Measurements from ENCODE around the gene STXBP6. TPM values are rescaled to one million over a fixed set of nuclear protein-coding genes. Genes with fewer than 3 reads are reported as not detected.

Gene STXBP6
- total RNA-seq, 1 donor from 2014 or later, result 27.1 TPM

GRCh38 chr14:24889843-24890242 is 160.1 kb downstream of the STXBP6 start:
- H3K9me3 Mint-ChIP-seq (ENCODE audit: unreplicated experiment), result peaks cover 2% of the 10 kb centered on the region
- Histone ChIP-seq H4K20me1 (ENCODE audit: insufficient read depth, low read length) (no peaks in the 10 kb centered on the region), H3K79me2 (ENCODE audit: insufficient read depth, low read length) (no peaks in the 10 kb centered on the region), H3K9me3 (ENCODE audit: insufficient read depth, low read depth, low read length) (no peaks in the 10 kb centered on the region), H3K27me3 (ENCODE audit: insufficient read depth, low read length) (no peaks in the 10 kb centered on the region), H3K4me1 (ENCODE audit: insufficient read depth, low read length) (peaks cover 5% of the 10 kb centered on the region), H3K4me3 (ENCODE audit: insufficient read depth, low read depth, low read length) (no peak overlapping the region), H2AFZ (ENCODE audit: low read depth, low read length) (no peak overlapping the region), H3K9ac (ENCODE audit: low read length) (no peak overlapping the region), H3K36me3 (ENCODE audit: insufficient read depth, low read length) (no peaks in the 10 kb centered on the region), H3K27ac (ENCODE audit: low read depth, low read length) (no peak overlapping the region), H3K4me2 (ENCODE audit: low read length) (no peak overlapping the region)
- H3K4me1 Mint-ChIP-seq (ENCODE audit: low read depth, unreplicated experiment), result peaks cover 16% of the 10 kb centered on the region
- no peak overlapping the region for H3K4me3 Mint-ChIP-seq (ENCODE audit: unreplicated experiment)
- no peak overlapping the region for H3K27ac Mint-ChIP-seq (ENCODE audit: unreplicated experiment)
- peak; percentile 61 for DNase-seq (ENCODE audit: low read depth)
- H3K36me3 Mint-ChIP-seq (ENCODE audit: low read depth, unreplicated experiment), result peaks cover 6% of the 10 kb centered on the region
- no peaks in the 10 kb centered on the region for H3K27me3 Mint-ChIP-seq (ENCODE audit: low read depth, unreplicated experiment)
- TF ChIP-seq, protein P1, sequence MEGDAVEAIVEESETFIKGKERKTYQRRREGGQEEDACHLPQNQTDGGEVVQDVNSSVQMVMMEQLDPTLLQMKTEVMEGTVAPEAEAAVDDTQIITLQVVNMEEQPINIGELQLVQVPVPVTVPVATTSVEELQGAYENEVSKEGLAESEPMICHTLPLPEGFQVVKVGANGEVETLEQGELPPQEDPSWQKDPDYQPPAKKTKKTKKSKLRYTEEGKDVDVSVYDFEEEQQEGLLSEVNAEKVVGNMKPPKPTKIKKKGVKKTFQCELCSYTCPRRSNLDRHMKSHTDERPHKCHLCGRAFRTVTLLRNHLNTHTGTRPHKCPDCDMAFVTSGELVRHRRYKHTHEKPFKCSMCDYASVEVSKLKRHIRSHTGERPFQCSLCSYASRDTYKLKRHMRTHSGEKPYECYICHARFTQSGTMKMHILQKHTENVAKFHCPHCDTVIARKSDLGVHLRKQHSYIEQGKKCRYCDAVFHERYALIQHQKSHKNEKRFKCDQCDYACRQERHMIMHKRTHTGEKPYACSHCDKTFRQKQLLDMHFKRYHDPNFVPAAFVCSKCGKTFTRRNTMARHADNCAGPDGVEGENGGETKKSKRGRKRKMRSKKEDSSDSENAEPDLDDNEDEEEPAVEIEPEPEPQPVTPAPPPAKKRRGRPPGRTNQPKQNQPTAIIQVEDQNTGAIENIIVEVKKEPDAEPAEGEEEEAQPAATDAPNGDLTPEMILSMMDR (IDR thresholded peaks at IDR 0.05; ENCODE audit: insufficient read depth, low read depth, low read length), result no peak
- TF ChIP-seq EZH2 (IDR thresholded peaks at IDR 0.05; ENCODE audit: insufficient read depth, low read length), result no peak
- no peak for FAIRE-seq

- no peaks in the 10 kb centered on the region for H3K36me3 ChIP-seq (ENCODE audit: insufficient read depth, low read length)
- peaks cover 5% of the 10 kb centered on the region for H3K4me1 ChIP-seq (ENCODE audit: insufficient read depth, low read length)
- H2AFZ ChIP-seq (ENCODE audit: low read depth, low read length), result no peak overlapping the region
- no peak for FAIRE-seq
- H3K9me3 ChIP-seq (ENCODE audit: insufficient read depth, low read depth, low read length), result no peaks in the 10 kb centered on the region
- no peaks in the 10 kb centered on the region for H3K27me3 ChIP-seq (ENCODE audit: insufficient read depth, low read length)
- no peak overlapping the region for H3K9ac ChIP-seq (ENCODE audit: low read length)
- Mint-ChIP-seq H3K36me3 (ENCODE audit: low read depth, unreplicated experiment) (peaks cover 6% of the 10 kb centered on the region), H3K27me3 (ENCODE audit: low read depth, unreplicated experiment) (no peaks in the 10 kb centered on the region), H3K4me1 (ENCODE audit: low read depth, unreplicated experiment) (peaks cover 15% of the 10 kb centered on the region), H3K4me3 (ENCODE audit: unreplicated experiment) (no peak overlapping the region), H3K27ac (ENCODE audit: unreplicated experiment) (no peak overlapping the region), H3K9me3 (ENCODE audit: unreplicated experiment) (peaks cover 2% of the 10 kb centered on the region)
- H3K27ac ChIP-seq (ENCODE audit: low read depth, low read length), result no peak overlapping the region
- TF ChIP-seq, protein P1 (IDR thresholded peaks at IDR 0.05; ENCODE audit: insufficient read depth, low read depth, low read length), result no peak
- no peak for TF ChIP-seq EZH2 (IDR thresholded peaks at IDR 0.05; ENCODE audit: insufficient read depth, low read length)
- no peaks in the 10 kb centered on the region for H3K79me2 ChIP-seq (ENCODE audit: insufficient read depth, low read length)
- no peak overlapping the region for H3K4me2 ChIP-seq (ENCODE audit: low read length)
- H3K4me3 ChIP-seq (ENCODE audit: insufficient read depth, low read depth, low read length), result no peak overlapping the region
- no peak for DNase-seq (ENCODE audit: low read depth)
- H4K20me1 ChIP-seq (ENCODE audit: insufficient read depth, low read length), result no peaks in the 10 kb centered on the region
Measured at GRCh38 chr14:24888532-24888931, 161.4 kb downstream of the STXBP6 start.

DNA sequence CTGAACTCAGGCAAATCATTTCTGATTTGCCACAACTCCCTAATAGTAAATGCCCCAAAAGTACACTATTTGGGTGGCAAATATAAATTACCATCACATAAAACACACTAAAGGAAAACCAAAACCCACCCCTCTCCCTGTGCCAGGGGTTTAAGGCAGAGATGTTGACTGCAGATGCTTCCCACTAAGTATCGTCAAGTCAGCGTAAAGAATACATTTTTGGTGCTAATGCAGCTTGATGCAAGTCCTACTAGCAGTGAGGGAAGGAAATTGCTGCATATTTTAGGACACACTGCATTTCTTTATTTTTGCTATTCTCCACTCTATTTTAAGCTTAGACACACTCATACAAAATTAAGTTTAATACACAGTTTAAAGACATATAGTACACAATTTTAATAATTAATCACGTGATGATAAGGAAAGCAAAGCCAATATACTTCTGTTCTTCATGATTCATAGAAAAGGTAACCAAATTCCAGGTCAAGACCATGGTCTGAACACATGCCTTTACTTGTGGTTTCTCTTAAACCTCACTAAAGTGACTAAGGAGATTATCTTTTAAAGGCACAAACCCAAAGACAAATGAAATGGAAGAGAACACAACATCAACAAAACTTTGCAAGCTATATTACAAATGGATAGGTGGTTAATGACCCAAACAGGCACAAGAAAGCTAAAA is 162.2 kb downstream of the STXBP6 start:
- no peak overlapping the region for H3K9ac ChIP-seq (ENCODE audit: low read length)
- peak overlapping the region; percentile 20 for H3K27ac Mint-ChIP-seq (ENCODE audit: unreplicated experiment)
- no peak overlapping the region for H3K4me3 ChIP-seq (ENCODE audit: insufficient read depth, low read depth, low read length)
- no peak overlapping the region for H2AFZ ChIP-seq (ENCODE audit: low read depth, low read length)
- H3K79me2 ChIP-seq (ENCODE audit: insufficient read depth, low read length), result no peaks in the 10 kb centered on the region
- H3K36me3 Mint-ChIP-seq (ENCODE audit: low read depth, unreplicated experiment), result peaks cover 6% of the 10 kb centered on the region
- H3K27me3 Mint-ChIP-seq (ENCODE audit: low read depth, unreplicated experiment), result no peaks in the 10 kb centered on the region
- FAIRE-seq, result no peak
- no peaks in the 10 kb centered on the region for H3K27me3 ChIP-seq (ENCODE audit: insufficient read depth, low read length)
- peaks cover 5% of the 10 kb centered on the region for H3K4me1 ChIP-seq (ENCODE audit: insufficient read depth, low read length)
- no peaks in the 10 kb centered on the region for H3K9me3 ChIP-seq (ENCODE audit: insufficient read depth, low read depth, low read length)
- peaks cover 18% of the 10 kb centered on the region for H3K4me1 Mint-ChIP-seq (ENCODE audit: low read depth, unreplicated experiment)
- no peak overlapping the region for H3K27ac ChIP-seq (ENCODE audit: low read depth, low read length)
- H3K36me3 ChIP-seq (ENCODE audit: insufficient read depth, low read length), result no peaks in the 10 kb centered on the region
- no peak for TF ChIP-seq EZH2 (IDR thresholded peaks at IDR 0.05; ENCODE audit: insufficient read depth, low read length)
- TF ChIP-seq, protein P1 (IDR thresholded peaks at IDR 0.05; ENCODE audit: insufficient read depth, low read depth, low read length), result no peak
- no peak overlapping the region for H3K4me2 ChIP-seq (ENCODE audit: low read length)
- peaks cover 2% of the 10 kb centered on the region for H3K9me3 Mint-ChIP-seq (ENCODE audit: unreplicated experiment)
- peak; percentile 78 for DNase-seq (ENCODE audit: low read depth)
- H3K4me3 Mint-ChIP-seq (ENCODE audit: unreplicated experiment), result no peak overlapping the region
- H4K20me1 ChIP-seq (ENCODE audit: insufficient read depth, low read length), result no peaks in the 10 kb centered on the region

Measured in astrocyte (in vitro differentiated cells and primary cell).